Activated T-helper 1 cell treated with anti-CD3 and anti-CD28 coated beads, Interleukin-2, amount 50 U/mL, for 16 hours (primary cell): Measurements from ENCODE around the gene CBX5.
A peak's percentile ranks its signal among the peaks of the same experiment; 100 is the strongest.
"Not testable (repeated sequence)": the region's sequence is repeated elsewhere in the genome, so short reads cannot be mapped to it uniquely, and the experiment has no call there.

ENCODE experiments used
- DNase-seq, 2 donors: peaks; one replicate each; pipeline ENCODE4 v3.0.0-alpha.2; 2020; ENCODE audit warnings: low read depth in 1 of 2, low spot score in 1 of 2

The CBX5 gene

DNA sequence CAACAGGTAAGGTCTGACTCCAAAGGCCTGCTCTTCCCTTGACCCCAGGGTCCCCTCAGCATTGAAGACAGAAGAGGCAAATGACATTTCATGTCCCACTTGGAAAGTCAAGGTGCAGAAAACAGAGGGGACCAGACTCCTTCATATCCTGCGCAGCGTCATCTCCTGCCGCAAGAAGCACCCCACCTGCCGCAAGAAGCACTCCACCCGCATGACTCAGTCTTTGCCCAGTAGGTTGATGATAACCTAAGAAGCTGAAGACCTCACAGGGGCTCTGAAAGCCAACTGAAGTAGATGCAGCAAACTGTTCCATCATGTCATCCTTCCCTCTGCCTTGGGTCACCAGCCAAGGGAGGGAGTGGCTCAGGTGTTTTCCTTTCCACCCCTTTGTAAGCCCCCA lies 79.5 kb downstream of the CBX5 start:
- DNase-seq: no peak

DNA sequence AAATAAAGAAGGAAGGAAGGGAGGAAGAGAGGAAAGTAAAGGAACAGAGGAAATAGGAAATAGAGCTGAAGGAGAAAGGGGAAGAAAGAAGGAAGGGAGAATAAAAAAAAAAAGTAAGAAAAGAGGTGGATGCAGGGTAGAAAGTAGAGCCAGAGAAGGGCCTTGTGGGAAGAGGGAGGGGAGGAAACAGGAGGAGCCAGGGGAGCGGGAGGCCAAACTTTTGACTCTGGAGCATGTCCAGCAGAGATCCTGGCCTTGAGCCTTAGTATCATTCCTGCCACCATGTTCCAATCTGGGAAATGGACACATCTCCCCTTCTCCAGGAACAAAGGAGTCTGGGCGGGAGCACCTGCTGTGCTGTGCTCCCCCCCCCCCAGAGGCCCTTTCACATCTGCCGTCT lies 80.0 kb downstream of the CBX5 start:
- DNase-seq: no peak

DNA sequence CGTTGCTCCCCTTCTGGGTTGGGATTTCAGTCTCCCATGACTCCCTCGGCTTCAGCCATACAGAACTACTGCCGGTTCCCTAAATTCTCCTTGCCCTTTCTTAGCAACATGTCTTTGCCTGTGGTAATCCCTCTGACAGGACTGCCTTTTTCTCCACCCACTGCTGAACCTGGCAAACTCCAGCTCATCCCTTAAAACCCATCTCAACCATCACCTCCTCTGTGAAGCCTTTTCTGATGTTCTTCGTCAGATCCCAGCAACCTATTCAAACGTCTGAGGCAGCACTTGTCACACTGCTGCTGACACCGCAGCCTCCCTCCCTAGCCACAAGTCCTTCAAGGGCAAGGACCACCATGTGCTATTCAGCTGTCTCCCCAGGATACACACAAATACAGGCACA lies 80.9 kb downstream of the CBX5 start:
- DNase-seq: no peak

DNA sequence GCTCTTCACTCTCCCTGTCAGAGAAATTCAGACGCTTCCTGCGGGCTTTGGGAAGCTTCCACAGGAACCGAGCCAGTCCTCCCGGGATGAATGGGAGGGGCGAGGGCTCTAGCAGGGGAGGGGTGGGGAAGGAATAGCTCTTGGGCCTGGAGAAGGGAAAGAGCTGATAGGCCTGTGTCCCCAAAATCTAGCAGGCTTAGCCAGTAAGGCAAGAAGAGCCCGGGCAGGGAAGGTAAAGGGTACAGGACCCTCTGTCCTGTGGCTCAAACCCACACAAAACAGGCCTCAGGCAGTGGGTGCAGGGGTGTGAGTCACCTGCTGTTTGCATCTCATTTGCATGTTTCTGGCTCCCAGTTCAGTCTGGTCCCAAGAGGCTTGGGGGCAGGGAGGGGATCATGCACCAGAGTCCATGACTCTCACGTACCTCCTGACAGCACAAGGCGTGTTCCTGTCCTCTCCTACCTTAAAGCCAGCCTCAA lies 82.5 kb downstream of the CBX5 start:
- DNase-seq: no peak

DNA sequence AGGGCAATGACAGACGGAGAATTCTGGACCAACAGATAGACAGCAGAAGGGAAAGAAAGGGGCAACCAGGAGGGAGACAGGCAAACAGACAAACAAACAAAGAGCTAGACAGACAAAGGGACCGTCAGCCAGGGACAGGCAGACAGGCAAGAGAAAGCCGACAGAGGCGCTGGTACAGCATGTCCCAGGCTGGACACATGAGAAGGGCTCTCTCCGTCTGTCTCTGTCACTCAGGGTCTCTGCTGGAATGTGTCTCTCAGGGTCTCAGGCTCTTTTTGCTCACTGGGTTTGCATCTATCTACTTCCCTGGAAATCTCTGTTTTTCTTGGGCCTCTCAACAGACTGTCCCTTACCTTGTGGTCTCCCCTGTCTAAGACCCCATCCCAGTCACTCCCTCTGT lies 82.9 kb downstream of the CBX5 start:
- DNase-seq: no peak

DNA sequence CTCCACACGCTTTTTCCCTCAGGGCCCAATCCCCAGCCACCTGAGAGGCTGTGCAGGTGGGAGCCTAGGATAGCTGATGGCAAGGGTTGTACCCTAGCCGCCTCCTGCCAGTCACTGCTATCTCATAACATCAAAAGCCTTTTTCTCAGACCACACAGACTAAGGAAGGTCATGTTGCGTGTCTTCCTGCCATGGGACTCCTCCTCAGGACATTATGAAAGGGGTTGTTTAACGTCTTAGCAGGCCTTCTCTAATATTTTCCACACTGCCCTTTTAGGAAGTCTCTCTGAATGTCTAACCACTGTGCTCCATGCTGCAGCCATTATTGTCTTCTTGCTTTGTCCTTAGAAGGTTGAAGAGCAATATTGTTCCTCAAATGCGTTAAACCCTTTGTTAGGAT lies 83.5 kb downstream of the CBX5 start:
- DNase-seq: no peak

DNA sequence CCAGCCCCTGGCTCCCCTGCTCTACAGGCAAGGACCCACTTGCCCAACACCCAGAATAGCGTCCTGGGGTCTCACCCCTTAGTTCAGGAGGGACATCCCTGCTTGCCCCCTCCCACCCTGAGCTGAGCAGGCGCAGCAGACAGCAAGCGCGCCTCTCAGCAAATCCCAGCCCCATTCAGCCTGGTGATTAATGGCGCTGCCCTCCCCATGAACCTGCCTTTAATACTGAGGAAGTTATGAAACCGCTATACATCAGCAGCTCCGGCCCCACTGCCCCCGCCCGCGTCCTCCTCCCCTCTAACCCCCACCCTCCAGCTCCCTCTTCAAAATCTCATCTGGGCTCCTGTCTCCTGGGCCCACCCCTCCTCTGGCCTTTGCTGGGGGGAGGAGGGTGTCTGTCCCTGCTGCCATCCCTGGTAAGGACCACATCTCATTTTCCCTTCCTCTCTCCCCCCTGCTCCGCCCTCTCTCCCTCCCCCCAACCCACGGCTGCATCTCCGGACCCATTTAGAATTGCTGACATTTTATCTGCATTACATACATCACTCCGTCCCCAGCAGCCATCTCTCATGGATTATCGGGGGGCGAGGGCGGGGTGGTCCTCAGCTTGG lies 84.1 kb downstream of the CBX5 start:
- no peak for DNase-seq

DNA sequence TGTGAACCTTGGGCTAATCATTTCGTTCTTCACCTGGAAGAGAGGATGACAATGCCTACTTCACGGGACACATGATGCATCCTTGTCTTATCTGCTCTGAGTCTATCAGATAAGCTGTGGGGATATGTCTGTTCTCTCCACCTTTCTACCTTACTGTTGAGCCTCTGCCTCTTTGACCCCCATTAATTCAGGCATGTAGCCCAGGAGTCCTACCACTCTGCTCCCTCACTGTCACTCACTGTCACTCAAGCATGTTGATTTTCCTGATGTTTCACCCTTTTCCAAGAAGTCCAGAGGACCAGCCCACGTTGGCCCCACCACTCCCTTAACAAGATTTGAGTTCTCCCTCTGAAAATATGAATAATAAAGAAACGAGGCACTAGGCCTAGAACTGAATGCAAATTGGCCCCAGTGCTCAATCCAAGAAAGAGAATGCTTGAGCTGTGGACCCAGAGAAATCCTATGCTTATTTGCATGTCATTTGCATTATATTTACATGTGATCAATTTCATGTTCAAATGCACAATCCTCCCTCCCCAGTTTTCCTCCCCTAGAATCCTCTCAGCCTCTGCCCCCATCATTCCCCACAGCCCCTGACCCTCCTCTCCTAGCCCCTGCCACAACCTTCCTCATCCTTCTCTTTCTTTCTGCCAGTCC lies 84.7 kb downstream of the CBX5 start:
- DNase-seq: no peak

DNA sequence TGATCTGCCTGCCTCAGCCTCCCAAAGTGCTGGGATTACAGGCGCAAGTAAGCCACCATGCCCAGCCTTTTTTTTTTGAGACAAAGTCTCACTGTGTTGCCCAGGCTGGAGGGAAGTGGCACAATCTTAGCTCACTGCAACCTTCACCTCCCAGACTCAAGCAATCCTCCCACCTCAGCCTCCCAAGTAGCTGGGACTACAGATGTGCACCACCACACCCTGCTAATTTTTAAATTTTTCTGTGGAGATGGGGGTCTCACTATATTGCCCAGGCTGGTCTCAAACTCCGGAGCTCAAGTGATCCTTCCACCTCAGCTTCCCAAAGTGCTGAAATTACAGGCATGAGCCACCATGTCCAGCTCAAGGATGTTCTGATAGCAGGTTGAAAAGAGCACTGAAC lies 85.3 kb downstream of the CBX5 start:
- DNase-seq: not testable (repeated sequence)

DNA sequence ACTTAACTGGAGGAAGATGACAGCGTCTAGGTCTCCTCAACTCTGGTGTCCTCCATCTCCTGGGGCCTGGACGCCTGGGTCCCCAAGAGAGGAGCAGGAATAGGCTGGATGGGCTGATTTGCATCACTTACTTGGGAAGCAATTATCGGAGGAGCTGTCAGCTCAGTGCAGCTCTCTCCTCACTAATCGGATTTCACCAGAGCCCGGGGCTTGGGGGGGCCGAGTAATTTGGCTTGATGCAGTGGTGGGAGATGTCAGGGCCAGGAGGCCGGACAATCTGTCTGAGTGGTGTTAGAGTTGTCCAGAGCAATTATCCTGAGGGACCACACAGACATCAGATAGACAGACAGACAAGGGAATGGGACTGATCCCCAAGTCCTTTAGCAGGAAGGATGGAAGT lies 86.5 kb downstream of the CBX5 start:
- DNase-seq: no peak

DNA sequence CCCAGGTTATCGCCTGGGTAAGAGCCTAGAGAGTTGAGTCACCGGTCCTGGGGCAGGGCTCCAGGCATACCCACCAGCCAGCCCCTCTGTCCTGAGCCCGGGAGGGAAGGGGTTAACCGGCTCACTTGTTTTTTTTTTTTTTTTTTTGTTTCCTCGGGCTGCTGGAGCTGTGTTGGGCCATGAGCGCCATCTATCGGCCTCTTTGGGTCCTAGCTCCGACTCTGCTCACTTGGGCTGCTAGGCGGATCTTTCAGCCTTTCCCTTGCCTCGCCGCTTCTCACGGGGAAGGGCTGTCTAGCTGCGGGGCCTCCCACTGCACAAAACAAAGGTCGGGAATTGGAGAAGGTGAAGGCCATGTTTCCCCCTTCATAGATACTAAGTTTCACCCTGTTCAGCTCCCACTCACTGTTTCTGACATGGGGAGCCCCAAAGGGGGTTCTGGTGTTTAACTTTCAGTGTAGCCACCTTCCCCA lies 88.3 kb downstream of the CBX5 start:
- peak; percentile 53 to 61 for DNase-seq

DNA sequence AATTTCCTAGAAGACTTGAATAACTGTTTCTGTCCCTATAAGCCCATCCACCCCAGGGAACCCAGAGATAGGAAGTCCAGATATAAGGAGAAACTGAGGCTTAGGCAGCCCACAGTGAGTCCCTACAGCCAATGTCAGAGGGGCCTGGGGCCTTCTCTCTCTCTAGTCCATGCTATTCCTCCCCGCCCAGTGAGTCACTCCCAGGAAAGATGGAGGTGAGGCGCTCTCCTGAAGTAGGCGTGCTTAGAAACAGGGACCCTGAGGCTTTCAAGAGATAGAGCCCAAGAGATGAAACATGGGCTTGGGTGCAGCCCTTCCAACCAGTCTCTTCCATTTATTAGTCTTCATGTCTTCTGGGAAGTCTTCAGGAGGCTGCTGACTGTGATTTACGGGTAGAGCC lies 88.8 kb downstream of the CBX5 start:
- DNase-seq: no peak

DNA sequence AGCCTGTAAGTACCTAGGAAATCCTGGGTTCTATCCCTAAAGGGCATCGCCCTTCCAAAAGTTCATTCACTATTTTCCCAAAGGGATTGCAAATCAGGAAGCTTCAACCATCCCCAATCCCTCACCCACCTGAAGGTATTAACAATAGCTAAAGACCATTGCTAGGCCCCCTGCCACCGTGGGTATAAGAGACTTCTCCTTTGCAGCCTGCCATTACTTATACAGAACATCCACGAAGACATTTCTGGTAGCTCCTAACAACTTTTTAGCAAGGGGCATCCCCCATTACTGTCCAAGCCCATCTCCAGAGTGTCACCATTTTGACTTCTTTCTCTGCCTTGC lies 90.8 kb downstream of the CBX5 start:
- DNase-seq: no peak

DNA sequence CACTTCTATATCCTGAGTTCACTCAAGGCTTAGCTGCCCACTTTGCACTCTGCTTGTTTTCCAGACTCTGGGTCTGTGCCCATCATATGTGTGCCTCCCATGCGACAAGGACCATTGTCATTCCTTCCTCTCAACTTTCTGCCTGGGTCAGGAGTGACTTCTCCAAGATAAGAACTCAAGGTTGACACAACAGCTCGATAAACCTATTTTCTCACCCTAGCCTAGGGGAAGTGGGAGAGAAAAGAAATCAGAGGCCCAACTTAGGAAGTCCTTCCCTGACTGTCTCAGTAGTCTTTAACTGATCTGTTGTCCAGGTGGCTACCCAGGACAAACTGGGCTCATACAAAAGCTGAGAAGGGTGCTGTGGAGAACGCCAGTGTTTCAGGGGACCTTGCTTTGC lies 92.8 kb downstream of the CBX5 start:
- no peak for DNase-seq

DNA sequence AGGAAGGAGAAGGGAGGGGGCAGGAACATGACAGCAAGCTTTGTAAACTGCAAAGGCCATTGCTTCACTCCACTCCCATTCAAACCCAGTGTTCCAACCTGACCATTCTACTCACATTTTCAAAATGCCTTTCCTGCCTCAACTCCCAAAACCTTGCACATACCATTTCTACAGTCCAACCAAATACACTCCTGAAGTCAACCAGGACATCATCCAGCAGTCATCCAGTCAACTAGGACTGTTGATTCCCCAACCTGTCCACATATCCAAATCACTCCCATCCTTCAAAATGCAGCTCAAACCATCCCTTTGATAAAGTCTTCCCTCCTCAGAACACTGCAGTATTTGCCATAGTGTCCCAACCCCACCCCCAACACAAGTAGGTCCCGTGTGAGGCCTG lies 94.0 kb downstream of the CBX5 start:
- DNase-seq: no peak

DNA sequence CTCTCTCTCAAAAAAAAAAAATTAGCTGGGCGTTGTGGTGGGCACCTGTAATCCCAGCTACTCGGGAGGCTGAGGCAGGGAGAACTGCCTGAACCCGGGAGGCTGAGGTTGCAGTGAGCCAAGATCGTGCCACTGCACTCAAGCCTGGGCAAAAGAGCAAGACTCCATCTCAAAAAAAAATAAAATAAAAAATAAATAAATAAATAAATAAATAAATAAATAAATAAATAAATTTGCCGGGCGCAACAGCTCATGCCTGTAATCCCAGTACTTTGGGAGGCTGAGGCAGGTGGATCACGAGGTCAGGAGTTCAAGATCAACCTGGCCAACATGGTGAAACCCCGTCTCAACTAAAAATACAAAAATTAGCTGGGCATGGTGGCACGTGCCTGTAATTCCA lies 94.6 kb downstream of the CBX5 start:
- not testable (repeated sequence) for DNase-seq

DNA sequence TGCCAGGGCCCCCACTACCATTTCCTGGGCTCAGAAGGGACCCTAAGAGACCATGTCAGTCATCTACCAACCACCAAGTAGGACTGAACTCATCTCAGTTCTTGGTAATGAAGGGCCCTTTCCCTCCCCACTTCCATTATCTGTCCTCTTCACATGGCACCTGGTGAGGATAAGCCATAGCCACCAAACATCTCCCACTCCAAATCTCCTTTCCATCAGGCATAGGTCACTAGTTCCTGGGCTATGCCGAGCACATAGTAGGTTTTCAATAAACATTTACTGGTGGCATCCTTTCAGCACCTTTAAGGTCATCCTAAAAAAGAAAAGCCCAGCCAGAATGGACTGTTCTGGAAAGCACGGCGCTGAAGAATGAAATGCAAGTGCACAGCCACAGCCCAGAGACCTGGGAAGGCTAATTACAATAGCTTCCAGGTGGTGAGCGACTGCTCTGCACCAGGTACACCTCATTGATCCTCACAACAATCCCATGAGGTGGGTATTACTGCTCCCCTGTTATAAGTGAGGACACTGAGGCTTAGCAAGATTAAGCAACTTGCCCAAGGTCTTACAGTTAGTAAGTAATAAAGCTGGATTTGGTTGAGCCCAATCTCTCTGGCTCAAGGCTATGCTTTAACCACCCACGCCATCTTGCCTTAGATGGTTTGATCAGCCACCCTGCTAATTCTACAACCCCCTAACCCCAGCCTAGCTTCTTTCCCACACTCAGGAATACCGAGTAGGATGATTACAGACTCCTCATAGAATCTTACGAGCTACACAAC lies 95.7 kb downstream of the CBX5 start:
- DNase-seq: no peak

DNA sequence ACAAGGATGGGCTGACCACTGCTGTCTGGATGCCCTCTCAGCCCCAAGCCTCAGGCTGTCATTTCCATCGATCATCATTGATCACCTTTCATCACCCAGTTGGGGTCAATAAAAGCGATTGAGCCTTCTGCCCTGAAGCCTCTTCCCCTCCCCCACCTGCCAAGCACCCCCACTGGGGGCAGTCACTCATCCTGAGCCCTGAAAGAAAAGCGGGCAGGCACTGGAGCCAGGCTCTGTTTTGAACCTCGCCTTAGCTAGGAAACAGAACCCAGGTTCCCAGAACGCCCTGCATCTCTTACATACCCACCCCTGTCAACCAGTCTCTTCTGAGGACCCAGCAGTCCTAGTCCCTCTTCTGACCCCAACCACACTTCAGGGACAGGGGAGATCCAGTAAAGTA lies 96.9 kb downstream of the CBX5 start:
- DNase-seq: no peak

DNA sequence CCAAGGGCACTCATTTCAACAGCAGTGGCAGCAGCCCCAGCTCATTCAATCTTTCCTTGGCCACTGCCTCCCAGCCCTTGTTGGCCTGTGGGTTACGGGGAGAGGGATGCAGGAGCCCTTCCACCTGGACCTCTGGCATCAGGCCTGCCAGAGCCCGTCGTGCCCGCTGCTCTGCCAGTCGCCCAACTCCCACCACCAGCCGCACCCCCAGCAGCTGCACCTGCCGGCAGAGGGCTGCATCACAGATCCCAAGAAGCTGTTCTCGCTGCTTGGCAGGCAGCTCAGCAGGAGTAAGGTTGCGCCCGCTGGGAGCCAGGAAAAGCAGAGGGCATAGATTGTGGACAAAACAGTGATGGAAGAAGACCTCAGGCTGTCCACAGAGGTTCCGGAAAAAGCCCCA lies 97.8 kb downstream of the CBX5 start:
- no peak for DNase-seq
